A549 treated with RU486 at 1 μM for 4 hours (cell line): Measurements from ENCODE around the gene POLRMT. TPM values are rescaled to one million over a fixed set of nuclear protein-coding genes. Genes with fewer than 3 reads are reported as not detected.

Source experiments
- total RNA-seq: library from RNA; stranded (reverse); fragments of 200-300 nt; extraction: Qiagen RNA extraction; gene quantifications from 5 replicates; pipeline ENCODE4 v1.2.3, GENCODE V29; 2022; ENCODE audit warnings: low read depth

POLRMT gene
- 74.8 to 121 TPM (median 94.7 TPM) in 5 replicates for total RNA-seq

DNA sequence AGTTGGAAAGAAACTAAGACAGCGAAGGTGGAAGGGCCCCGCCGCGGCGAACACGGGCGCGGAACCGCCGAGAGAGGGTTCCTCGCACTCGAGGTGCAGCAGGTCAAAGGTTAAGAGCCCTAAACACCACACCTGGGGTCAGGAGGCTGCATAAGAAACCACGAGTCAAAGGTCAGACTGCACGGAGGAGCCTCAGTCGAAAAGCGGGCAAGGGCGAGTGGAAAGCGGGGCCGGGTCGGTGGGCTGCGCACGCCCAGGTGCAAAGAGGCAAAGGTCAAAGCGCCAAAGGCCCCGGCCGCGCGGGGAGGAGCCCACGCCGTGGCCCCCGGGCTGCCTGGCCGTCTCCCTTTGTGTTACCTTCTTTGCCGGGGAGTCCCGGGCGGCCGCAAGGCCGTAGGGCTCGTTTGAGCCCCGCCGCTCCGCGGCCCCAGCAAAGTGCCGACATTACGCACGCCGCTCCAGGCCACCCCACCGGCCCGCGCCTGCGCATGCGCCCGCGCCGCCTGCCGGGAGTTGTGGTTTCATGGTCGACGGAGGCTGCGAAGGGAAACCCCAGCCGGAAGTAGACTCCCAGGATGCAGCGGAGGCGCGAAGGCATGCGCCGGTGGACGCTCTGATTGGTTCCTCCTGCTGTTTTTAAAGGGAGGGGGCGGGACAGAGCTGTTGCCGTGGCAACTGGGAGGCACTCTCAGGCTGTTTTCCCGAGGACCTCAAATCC is at the start of gene POLRMT:
TSS of gene POLRMT (minus strand) at position 470 of the 718 bp plus-strand sequence. CDS start at position 445, 25 bp downstream.

DNA sequence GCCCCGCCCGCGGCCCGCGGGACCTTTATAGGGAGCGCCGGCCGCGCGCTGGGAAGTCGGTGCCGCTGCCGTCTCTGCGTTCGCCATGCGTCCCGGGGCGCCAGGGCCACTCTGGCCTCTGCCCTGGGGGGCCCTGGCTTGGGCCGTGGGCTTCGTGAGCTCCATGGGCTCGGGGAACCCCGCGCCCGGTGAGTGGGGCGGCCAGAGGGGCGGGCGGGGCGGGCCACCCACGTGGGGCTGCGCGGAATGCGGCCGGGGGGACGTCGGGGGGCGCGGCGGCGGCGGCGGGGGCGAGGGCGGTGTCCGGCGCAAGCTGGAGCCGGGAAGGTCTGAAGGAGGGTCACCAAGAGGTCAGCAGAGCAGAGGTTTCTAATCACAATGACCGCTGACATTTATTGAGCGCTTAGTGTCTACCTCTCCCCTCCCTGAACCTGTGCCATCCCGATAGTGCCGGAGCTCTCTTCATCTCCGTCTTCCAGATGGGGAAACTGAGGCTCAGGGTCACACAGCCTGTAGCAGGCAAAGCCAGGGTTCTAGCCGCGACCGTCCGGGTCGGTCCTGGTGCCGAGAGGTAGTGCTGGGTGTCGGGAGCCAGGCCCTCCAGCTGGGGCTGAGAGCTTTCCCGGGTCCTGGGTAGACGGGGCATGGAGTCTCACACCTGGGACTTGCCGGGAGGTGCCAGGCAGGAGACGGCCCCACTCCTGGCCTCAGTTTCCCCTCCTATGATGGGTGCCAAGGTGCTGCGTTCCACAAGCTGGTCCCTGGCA is 43.2 kb upstream of the POLRMT start, which contains the start of gene FSTL3:
TSS of gene FSTL3 (plus strand) at position 54 of the 767 bp plus-strand sequence. CDS start at position 86, 32 bp downstream.

DNA sequence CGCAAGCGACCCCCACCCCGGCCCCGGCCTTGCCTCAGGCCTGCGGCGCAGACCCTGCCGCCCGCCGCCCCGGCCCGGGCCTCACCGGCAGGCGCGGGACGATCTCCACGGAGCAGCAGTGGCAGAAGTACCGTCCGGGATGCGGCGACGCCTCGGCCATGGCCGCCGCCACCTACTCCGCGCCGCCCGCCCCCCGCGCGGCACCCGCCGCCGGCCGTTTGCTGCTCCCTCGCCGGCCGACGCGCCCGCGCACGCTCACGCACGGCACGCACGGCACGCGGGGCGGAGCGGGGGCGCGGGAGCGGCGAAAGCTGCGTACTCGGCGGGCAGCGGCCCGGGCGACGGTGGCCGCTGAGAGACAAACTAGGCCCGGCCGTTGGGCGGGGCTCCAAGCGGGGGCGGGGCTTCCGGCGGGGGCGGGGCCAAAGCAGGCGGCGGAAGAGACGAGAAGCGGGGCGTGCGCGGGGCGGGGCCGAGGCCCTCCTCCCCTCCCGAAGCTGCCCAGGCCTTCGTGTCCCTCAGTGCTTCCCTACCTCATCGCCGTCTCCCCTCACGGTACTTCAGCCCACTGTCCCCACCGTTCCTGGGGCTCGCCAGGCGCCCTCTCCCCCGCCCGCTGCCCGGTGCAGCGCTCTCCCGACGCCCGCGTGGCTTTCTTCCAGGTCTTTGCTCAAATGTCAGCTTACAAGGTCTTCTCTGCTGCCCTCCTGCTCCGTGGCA is 29.8 kb upstream of the POLRMT start, which contains the start of gene RNF126:
TSS of gene RNF126 (minus strand) at position 253 of the 720 bp plus-strand sequence. CDS start at position 160, 93 bp downstream.

DNA sequence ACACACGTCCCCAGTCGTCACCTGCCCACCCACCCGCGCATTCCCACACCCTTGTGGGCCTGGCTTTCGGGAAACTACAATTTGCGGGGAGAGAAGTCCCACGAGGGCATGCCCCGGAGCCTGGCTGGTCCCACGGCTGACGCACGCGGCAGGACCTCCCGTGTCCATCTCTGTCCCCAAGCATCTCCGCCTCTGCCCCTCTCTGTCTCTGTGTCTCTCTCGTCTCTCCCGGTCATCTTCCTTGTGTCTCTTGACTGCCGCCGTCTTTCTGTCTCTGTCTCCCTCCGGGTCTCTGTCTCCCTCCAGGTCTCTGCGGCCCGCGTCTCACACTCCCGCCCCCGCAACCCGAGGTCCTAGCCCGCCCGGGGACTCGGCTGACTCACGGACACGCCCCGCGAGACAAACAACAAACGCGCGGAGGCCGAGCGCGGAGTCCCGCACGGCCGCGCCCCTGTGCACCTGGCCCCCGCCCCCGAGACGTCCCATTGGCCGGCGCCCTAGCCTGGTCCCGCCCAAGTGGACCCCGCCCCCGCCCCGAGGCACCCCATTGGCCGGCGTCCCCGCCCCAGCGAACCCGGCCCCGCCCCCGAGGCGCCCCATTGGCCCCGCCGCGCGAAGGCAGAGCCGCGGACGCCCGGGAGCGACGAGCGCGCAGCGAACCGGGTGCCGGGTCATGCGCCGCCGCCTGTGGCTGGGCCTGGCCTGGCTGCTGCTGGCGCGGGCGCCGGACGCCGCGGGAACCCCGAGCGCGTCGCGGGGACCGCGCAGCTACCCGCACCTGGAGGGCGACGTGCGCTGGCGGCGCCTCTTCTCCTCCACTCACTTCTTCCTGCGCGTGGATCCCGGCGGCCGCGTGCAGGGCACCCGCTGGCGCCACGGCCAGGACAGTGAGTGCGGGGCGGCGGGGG is 6.2 kb upstream of the POLRMT start, which contains the start of gene FGF22:
TSS of gene FGF22 (plus strand) at position 627 of the 908 bp plus-strand sequence. CDS start at position 674, 47 bp downstream.

DNA sequence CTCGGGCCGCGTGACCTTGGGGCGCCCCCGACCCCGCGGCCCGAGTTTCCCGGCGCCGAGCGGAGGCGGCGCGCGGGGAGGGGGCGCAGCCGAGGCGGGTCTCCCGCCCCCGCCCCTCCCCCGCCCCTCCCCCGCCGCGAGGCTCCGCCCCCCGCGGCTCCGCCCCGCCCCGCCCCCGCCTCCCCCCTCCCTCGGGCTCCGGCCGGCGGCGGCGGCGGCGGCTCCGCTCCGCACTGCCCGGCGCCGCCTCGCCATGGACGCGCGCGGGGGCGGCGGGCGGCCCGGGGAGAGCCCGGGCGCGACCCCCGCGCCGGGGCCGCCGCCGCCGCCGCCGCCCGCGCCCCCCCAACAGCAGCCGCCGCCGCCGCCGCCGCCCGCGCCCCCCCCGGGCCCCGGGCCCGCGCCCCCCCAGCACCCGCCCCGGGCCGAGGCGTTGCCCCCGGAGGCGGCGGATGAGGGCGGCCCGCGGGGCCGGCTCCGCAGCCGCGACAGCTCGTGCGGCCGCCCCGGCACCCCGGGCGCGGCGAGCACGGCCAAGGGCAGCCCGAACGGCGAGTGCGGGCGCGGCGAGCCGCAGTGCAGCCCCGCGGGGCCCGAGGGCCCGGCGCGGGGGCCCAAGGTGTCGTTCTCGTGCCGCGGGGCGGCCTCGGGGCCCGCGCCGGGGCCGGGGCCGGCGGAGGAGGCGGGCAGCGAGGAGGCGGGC is 43.5 kb downstream of the POLRMT start, which contains the start of gene HCN2:
TSS of gene HCN2 (plus strand) at position 189 of the 703 bp plus-strand sequence. CDS start at position 254, 65 bp downstream.

DNA sequence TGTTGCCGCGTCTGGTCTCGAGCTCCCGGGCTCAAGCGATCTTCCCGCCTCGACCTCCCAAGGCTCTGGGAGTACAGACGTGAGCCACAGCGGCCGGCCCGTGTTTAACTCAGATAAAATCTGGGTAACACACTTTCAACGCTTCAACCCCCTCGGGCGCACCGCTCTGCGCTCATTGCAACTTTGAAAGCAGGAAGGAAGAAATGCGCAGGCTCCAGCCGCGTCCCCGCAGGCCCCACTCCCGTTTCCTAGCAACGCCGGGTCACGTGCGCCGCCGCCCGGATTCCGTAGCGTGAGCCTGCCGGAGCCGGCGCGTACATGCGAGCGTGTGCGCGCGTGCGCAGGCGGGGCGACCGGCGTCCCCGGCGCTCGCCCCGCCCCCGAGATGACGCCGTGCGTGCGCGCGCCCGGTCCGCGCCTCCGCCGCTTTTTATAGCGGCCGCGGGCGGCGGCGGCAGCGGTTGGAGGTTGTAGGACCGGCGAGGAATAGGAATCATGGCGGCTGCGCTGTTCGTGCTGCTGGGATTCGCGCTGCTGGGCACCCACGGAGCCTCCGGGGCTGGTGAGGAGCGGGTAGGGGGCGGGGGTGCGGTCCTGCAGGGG is 61.1 kb downstream of the POLRMT start, which contains the start of gene BSG:
TSS of gene BSG (plus strand) at position 457 of the 603 bp plus-strand sequence. CDS start at position 496, 39 bp downstream.

Other genes with a start within 250 kb of the POLRMT start
- 0.15 to 0.61 TPM (median 0.54 TPM) in 5 replicates for gene C2CD4C, start 224.4 kb downstream of the POLRMT start, total RNA-seq
- 0.63 to 1.4 TPM (median 0.97 TPM) in 5 replicates for gene SHC2, start 172.5 kb downstream of the POLRMT start, total RNA-seq
- gene MADCAM1, start 137.1 kb downstream of the POLRMT start, total RNA-seq = 0.15 to 0.28 TPM (median 0.19 TPM) in 5 replicates
- gene TPGS1, start 126.0 kb downstream of the POLRMT start, total RNA-seq = 11.8 to 19.1 TPM (median 18.1 TPM) in 5 replicates
- gene CDC34, start 101.8 kb downstream of the POLRMT start, total RNA-seq = 59.4 to 109 TPM (median 103 TPM) in 5 replicates
- 0.23 to 0.66 TPM (median 0.51 TPM) in 4 of 5 replicates, not detected in the other for gene GZMM, start 89.5 kb downstream of the POLRMT start, total RNA-seq
- 636 to 735 TPM (median 683 TPM) in 5 replicates for gene BSG, start 60.9 kb downstream of the POLRMT start, total RNA-seq
- gene HCN2, start 43.7 kb downstream of the POLRMT start, total RNA-seq = 27.7 to 43.9 TPM (median 40.1 TPM) in 5 replicates
- 0.24 to 0.95 TPM (median 0.67 TPM) in 5 replicates for gene FGF22, start 6.3 kb upstream of the POLRMT start, total RNA-seq
- gene RNF126, start 29.7 kb upstream of the POLRMT start, total RNA-seq = 56.8 to 77.8 TPM (median 70.4 TPM) in 5 replicates
- 122 to 180 TPM (median 158 TPM) in 5 replicates for gene FSTL3, start 42.9 kb upstream of the POLRMT start, total RNA-seq
- 0.16 to 0.19 TPM in 2 of 5 replicates, not detected in the others for gene PRSS57, start 61.9 kb upstream of the POLRMT start, total RNA-seq
- gene PALM, start 75.4 kb upstream of the POLRMT start, total RNA-seq = 11.8 to 18.1 TPM (median 13.4 TPM) in 5 replicates
- 71.8 to 97.6 TPM (median 91.6 TPM) in 5 replicates for gene MISP, start 117.6 kb upstream of the POLRMT start, total RNA-seq
- gene PTBP1, start 163.9 kb upstream of the POLRMT start, total RNA-seq = 218 to 248 TPM (median 225 TPM) in 5 replicates
- gene PLPPR3, start 188.4 kb upstream of the POLRMT start, total RNA-seq = 2.8 to 5.5 TPM (median 4.3 TPM) in 5 replicates
- gene AZU1, start 194.3 kb upstream of the POLRMT start, total RNA-seq = 0.14 to 0.53 TPM (median 0.28 TPM) in 4 of 5 replicates, not detected in the other
- 0.26 to 0.50 TPM (median 0.34 TPM) in 4 of 5 replicates, not detected in the other for gene PRTN3, start 207.5 kb upstream of the POLRMT start, total RNA-seq
- gene ELANE, start 218.8 kb upstream of the POLRMT start, total RNA-seq = 0.09 TPM in 1 of 5 replicates, not detected in the others
- 9.2 to 23.6 TPM (median 21.2 TPM) in 5 replicates for gene CFD, start 226.1 kb upstream of the POLRMT start, total RNA-seq